GM18907 (cell line): ENCODE measurements around the gene TMEM244.
"Not testable (repeated sequence)": the region's sequence is repeated elsewhere in the genome, so short reads cannot be mapped to it uniquely, and the experiment has no call there.

Source experiments
- ATAC-seq: cut with Tn5 transposase; IDR thresholded peaks from one replicate; pipeline ENCODE4 v1.9.1; 2021; ENCODE audit warnings: mild to moderate bottlenecking, moderate library complexity; ENCODE audit not compliant: unreplicated experiment

Gene TMEM244, protein sequence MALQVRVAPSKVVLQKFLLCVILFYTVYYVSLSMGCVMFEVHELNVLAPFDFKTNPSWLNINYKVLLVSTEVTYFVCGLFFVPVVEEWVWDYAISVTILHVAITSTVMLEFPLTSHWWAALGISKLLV

DNA sequence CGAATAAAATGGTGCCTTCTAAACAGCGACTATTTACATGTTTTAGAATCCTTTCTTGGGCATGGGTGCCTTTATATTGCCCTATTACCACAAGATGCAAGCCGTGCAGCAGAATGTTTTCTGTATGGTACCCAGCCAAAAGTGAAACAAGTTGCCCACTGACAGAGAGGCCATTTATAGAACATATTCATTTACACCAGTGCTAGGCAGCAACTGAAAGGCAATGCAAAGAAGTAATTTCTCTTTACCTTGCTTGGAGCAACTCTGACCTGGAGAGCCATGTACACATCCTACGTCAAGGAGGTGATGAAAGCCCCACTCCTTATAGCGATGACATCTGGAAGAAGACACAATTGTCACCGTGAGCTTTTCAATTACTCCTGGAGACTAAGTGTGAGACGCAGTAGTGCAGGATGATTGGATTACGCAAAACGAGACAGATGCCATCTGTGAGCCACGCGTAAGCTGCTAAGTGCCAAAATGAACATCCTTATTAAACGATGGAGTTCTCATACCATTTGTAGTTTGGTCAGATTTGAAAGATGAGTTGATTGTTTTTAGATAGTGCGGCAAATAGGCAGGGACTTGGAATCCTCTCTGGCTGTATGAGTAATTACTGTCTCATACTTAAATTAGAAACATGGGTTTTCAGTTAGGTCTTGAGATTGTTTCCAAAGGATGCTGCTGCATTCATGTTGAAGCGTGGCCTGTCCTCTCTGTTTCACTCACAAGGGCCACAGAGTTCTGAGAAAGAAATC is at the start of gene TMEM244:
Gene TMEM244, minus strand, starts transcription at position 408 of the 758 bp plus-strand sequence. Its CDS starts 127 bp downstream, at position 281.
- no peak for ATAC-seq

DNA sequence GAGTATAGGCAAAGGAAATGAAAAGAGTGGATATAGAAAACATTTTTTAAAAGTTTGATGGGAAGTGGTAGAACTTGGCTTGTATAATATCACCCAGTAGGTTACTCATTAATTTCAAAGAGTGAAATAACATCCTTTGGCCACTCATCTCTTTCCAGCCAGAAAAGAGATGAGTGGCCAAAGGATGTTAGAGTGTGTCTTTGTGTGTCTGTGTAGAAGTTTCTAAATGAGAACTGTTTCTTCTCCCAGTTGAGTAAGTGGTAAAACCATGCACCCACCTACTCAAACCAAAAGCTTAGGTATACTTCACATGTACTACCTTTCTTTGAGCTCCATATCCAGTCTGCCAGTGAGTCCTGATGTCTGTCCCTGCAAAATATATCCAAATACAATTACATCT is 47.7 kb upstream of the TMEM244 start:
- peak; percentile 91 for ATAC-seq

DNA sequence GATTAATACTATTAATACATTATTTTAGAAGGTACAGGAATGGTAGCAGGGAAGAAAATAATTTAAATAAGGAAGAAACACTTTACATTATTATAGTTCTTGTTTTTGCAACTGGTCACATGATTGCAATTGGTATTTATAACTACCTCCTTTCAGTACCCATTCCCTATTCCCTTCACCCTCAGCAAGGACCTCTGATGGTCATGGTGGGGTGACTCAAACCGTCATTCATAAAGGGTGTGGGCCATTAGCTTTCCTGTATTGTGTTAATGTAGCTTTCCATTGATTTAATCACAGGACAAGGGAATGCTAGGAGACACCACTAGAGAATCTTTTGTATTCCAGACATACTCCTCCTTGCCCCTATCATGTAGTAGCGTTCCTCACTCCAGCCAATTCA is 47.2 kb upstream of the TMEM244 start:
- peak; percentile 9 for ATAC-seq

DNA sequence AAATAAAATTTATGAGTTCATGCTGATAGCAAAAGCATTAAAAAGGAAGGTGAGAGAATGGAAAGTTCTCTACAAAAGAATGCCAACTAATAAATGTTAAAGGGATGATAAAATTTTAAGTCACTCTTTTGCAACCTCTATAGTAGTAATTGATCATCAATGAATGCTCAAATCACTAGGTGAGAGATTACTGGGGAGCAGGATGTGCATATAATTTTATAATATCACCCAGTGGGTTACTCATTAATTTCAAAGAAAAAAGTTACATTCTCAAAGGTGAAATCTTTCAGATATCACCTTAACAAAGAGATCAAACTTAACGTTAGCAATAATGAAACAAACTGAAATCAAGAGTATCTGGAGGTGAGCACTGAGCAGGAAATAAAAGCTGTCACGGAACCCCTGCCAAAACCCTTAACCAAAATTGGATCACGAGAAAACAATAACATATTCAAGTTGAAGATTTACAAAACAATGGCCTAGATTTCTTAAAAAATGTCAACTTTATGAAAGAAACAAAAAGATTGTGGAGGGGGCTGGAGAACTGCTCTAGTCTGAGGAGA is 45.5 kb upstream of the TMEM244 start:
- ATAC-seq = no peak

DNA sequence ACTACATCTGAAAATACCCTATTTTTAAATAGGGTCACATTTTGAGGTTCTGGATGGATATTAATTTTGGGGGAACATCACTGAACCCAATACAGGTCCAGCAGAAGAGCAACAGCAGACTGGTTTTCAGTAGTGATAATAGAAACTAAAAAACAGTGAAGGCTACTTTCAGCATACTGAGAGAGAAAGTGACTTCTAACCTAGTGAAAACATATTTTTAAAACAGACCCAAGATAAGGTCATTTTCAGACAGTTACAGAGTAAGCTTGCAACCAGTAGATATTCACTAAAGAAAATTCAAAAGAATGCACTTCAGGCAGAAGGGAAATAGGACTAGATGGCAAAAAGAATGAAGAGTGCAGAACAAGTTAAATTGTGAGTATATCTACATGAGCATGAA is 42.0 kb upstream of the TMEM244 start:
- peak; percentile 43 for ATAC-seq

DNA sequence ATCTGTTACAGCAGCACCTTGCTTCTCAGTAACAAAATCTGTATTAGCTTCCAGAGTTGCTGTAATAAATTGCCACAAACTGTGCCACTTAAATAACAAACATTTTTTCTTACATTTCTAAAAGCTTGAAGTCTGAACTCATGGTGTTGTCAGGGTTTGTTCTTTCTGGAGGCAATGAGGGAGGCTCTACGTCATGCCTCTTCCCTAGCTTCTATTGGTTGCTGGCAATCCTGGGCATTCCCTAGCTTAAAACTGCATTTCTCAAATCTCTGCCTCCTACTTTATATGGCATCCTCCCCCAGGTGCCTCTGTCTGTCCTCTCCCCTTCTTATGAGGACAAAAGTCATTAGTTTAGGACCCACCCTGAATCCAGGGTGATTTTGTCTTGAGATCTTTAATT is 41.6 kb upstream of the TMEM244 start:
- ATAC-seq = no peak

DNA sequence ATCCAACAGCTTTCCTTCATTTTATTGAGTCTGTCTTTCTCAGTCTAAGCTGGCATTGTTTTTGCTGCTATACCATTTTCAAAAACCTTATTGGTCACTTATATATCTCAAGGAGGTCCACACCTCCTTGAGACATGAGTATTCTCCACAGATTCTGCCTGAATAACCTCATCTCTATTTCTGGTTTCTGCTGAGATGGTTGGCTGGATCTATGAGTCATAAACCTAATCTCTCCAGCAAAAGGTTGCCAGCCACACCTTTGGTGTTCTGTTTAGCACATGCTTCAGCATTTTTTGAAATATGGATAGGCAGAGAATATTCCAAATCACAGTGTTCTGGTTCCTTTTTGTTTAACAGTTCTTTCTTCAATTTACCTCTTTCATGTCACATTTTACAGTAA is 40.8 kb upstream of the TMEM244 start:
- peak; percentile 63 for ATAC-seq

DNA sequence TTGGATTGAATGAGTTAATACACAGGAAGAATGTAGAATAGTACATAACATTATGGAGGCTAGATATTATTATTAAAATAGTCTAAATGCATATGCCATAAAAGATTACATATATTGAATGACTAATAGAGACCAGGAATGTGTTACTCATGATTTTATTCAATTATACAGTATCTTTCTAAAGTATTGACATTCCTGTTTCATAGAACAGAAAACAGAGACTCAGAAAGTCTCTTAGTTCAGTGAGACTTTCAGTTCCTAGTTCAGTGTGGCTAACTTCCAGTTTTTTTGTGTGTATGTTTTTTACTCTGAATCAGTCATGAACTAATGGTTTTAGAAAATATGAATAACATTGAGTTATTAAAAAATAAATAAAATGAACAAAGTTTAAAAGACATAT is 34.6 kb upstream of the TMEM244 start:
- ATAC-seq = no peak

DNA sequence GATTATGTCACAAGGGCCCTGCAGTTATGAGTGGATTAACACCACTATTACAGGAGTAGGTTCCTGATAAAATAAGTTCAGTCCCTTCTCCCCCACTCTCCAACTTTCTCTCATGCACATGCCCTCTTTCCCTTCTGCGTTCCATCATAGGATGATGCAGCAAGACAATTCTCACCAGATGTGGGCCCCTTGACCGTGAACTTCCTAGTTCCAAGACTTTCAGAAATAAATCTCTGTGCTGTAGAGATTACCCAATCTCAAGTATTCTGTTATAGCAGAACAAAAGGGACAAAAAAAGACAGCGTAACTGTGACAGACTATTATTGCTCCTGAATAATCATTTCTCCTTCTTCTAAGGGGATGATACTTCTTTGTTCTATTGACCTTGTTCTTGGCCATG is 33.8 kb upstream of the TMEM244 start:
- ATAC-seq = no peak

DNA sequence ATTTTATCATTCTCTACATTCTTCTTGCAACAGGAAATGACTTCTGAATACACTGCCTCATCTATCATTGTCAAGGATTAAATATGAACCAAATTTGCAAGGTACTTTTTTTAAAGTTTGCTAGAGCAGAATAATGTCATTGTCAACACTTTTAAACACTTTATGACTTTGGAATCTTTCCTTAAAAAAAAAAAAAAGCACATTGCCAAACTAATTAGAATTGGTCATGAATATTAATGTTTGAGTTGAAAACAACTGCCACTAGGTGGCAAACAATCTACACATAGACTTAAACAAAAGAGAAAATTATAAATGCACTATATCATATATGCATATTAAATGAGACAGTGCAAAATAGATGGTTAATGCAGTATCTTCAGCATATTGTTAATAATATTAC is 32.5 kb upstream of the TMEM244 start:
- ATAC-seq = no peak

DNA sequence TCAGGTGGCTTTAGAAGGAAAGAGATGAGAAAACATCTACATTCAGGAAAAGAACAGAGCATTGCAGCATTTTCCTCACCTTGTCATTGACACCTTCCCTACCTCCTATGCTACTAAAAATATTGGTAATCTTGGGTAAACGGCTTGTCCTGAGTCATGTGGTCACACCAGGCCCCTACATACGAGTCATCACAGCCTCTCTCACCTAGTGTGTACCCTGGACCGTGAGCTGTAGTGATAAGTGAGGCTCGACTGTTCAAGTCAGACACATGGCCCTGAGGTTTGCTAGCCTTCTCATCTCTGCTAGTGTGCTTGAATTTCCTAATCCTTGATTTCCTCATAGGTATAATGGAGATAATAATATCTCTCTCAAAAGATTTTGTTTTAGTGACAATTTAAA is 29.6 kb upstream of the TMEM244 start:
- ATAC-seq = peak; percentile 31

DNA sequence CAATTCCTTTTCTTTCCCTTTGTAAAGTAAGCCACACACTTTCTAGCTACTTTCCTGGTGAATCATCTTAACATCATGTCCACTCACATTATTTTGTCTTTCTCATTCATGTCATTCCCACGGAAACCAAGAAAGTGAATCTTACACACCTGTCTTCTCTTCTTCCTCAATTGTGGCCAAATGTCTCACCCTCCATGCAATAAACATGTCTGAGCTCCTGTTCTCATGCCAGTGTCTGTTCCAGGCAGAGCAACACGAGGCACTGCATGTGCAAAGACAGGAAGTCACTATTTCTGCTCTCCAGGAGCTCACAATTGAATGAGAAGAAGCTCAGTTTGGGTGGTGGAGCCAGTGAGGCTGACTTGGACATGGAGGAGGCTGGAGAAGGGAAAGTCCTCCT is 29.0 kb upstream of the TMEM244 start:
- peak; percentile 60 for ATAC-seq

DNA sequence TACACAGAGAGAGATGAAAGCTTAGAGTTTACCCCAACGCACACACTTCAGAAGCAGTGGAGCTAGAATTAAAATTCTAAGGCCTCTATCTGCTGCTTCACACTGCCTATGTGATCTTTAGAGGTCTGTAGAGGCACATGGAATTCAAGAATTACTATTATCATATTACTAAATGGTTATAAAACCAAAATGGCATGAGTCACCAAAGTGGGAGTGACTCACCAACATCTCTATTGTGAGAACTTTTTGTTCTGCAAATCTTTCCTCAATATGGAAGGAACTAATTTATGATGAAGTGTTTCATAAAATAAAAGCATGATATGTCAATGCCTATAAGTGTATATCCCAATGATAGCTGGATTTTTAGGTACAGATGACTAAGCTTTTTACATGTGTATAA is 28.5 kb upstream of the TMEM244 start:
- ATAC-seq = no peak

DNA sequence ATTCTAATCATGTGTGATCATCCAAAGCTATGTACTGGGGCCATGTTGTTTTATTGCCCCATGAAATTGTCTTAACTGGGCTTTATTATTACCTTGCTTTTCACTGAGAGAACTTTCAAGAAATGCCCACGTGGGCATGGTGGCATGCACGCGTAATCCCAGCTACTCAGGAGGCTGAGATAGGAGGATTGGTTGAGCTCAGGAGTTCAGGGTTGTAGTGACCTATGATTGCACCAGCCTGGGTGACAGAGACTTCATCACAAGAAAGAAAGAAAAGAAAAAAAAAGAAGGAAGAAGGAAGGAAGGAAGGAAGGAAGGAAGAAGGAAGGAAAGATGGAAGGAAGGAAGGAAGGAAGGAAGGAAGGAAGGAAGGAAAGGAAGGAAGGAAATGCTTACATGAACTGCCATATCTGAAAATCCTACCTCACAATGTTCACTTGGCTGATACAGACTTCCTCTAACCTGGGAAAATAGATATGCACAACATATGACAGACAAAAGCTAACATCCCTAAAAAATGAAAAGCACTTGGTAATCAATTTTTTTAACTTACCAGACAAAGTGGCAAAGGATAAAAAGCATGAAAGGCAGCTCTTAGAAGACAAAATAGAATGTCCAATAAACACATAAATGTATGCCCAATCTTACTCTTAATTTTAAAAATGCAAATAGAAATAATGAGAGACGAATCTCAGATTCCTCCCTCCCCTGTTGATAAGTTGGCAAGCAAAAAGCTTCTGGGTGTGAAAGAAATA is 25.5 kb upstream of the TMEM244 start:
- ATAC-seq = no peak

DNA sequence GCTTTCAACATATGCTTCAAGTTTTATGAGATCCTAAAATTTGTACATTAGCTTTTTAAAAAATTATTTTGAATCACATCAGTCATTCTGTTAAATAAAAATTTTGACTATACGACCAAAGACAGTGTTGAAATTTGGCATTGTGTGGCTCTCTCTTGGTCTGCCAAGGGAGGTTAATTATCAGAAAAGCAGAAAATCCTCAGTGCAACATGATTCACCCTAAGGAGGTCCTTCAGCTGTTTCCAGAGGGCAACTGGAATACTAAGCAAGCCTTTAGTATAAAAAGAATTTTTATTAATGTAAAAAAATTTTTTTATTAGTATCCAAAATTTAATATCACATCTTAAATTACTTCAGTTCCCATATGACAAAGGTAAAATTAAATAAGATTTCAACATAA is 23.1 kb upstream of the TMEM244 start:
- ATAC-seq = no peak

DNA sequence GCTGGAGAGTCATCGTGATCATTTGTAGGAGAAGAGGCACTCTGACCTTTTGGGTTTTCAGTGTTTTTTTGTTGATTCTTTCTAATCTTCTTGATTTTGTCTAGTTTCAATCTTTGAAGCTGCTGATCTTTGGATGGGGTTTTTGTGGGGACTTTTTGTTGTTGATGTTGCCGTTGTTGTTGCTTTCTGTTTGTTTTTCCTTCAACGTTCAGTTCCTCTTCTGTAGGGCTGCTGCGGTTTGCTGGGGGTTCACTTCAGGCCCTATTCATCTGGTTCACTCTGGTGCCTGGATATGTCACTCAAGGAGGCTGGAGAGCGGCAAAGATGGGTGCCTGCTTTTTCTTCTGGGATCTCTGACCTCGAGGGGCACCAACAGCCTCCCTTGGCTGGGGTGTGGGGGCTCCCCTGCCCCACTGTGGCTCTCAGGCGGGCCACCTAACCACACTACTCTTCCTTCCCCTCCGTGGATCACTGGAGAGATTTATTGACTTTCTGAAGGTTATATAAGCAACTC is 21.5 kb upstream of the TMEM244 start:
- ATAC-seq = peak; percentile 93

DNA sequence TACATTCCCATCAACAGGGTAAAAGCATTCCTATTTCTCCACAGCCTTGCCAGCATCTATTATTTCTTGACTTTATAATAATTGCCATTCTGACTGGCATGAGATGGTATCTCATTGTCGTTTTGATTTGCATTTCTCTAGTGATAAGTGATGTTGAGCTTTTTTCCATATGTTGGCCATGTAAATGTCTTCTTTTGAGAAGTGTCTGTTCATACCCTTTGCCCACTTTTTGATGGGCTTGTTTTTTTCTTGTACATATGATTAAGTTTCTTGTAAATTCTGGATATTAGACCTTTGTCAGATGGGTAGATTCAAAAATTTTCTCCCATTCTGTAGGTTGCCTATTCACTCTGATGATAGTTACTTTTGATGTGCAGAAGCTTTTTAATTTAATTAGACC is 16.8 kb upstream of the TMEM244 start:
- not testable (repeated sequence) for ATAC-seq

DNA sequence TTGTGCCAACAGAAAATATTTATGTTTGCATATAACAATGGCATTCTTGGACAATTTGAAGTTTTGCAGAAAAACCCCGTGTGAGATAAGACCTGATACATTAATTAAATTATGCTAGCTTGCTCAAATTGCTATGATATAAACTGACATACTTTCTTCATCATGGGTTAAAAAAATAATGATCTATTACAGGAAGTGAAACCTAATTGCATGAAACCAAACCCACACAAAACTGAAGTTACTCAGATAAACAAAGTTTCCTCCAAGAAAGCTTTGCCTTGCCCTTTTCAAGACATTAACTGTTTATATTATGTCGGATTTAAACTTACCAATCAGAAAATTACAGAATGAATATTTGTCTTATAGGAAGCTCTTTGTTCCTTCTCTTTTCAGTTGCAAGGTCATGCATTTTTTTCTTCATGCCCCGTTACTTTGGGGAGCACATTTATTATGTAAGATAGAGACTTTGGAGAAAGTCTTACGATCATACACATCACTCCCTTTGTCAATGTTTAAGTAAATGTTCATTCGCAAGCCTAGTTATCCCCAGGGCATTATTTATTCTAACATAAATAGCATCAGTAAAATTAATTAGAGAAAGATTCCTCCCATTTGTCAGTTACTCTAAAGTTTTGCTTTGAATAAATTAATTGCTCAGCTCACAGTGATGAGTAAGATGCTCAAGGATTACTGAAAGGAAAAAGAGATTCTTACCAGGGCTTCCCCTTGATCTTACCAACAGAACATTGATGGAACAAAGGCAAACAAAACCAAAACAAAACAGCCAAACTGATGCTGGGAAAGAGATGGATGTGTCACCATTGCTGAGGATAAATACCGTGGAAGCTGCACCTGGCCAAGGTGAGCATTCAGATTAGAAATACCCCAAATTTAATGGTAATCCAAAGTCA is 14.8 kb upstream of the TMEM244 start:
- peak; percentile 87 for ATAC-seq

DNA sequence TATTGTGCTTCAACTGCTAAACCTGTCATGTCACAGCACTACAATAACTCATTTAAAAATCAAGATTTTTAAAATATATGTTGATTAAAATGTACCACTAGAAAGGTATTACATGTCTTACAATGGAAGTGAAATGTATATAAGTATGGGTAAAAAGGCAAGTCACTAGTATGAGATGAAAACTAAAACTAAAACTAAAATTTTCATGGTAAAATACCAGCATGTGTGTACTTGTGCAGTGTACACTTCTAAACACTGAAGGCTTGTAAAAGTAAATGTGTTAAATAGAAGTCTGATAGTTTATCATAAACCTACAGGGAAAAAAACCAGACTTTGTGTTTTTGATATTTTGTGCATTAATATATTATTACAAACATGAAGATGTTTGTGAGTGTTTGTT is 13.7 kb upstream of the TMEM244 start:
- ATAC-seq = no peak

DNA sequence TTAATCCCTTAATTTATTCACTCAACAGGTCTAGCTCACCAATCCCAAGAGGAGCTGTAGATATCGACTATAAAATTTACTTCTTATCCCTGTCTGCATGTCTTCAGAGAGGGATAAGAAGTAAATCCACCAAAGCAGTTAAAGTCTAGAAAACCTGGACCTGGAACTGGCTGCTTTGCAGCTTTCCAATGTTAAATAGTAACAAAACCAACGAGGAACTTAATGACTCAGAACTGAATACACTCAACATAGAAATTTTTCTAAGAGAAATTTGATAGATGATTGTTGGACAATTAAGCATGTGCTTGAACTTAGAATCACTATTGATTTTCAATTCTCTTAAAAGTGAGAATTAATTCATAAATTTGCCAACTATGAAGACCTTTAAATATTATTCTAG is 11.5 kb upstream of the TMEM244 start:
- ATAC-seq = no peak

DNA sequence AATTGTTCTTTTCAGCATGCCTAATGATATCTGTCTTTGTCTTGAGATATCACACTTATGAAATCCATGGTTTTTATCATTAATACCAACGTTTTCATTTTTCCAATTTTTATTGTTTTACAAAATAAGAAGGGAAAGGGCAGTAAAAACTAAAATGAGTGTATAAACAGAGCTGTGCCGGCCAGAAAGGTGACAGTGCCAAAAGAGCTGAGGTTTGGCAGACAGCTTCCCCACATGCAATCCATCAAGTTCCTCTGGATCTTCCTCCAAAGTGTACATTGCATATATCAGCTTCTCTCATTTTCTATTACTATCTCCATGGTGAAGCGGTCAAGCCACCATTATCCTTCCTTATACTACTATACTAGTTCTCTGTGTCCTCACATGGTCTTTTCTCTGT is 10.1 kb upstream of the TMEM244 start:
- no peak for ATAC-seq
